GM12875 (cell line): ENCODE results near the gene CARD19.
"Not testable (repeated sequence)": the region's sequence is repeated elsewhere in the genome, so short reads cannot be mapped to it uniquely, and the experiment has no call there.

ENCODE experiments used
- H3K4me3 ChIP-seq: one replicate; pipeline ENCODE4 v1.5.1; 2011; ENCODE audit warnings: low read depth, low read length, control low read depth
- CTCF ChIP-seq: IDR thresholded peaks from 2 replicates; pipeline ENCODE4 v1.5.1; 2011; ENCODE audit warnings: low read depth, mild to moderate bottlenecking, control low read depth, inconsistent platforms, low read length, moderate library complexity, borderline replicate concordance; ENCODE audit not compliant: insufficient read depth

The CARD19 gene

GRCh38 chr9:93099551-93100275 is 3.7 kb downstream of the CARD19 start:
- TF ChIP-seq CTCF, result no peak
- no peak overlapping the region for H3K4me3 ChIP-seq

GRCh38 chr9:93100276-93100636 is 4.2 kb downstream of the CARD19 start:
- no peak for TF ChIP-seq CTCF
- H3K4me3 ChIP-seq, result no peak overlapping the region

- not testable (repeated sequence) for H3K4me3 ChIP-seq
Observed at GRCh38 chr9:93101086-93101485, 5.1 kb downstream of the CARD19 start.

- TF ChIP-seq CTCF, result no peak
- no peak overlapping the region for H3K4me3 ChIP-seq
Observed at GRCh38 chr9:93105620-93106019, 9.6 kb downstream of the CARD19 start.

- no peak for TF ChIP-seq CTCF
- no peak overlapping the region for H3K4me3 ChIP-seq
Observed at GRCh38 chr9:93107151-93107824, 11.3 kb downstream of the CARD19 start.

- H3K4me3 ChIP-seq, result no peak overlapping the region
- no peak for TF ChIP-seq CTCF
Observed at GRCh38 chr9:93107825-93108161, 11.8 kb downstream of the CARD19 start.

- H3K4me3 ChIP-seq, result no peak overlapping the region
- no peak for TF ChIP-seq CTCF
Observed at GRCh38 chr9:93108291-93109041, 12.4 kb downstream of the CARD19 start.
